Mesothelial cell of epicardium (in vitro differentiated cells): Measurements from ENCODE around the gene KLHL10. TPM values are rescaled to one million over a fixed set of nuclear protein-coding genes. Genes with fewer than 3 reads are reported as not detected.

ENCODE experiments used
- DNase-seq, 2 experiments: peaks; one replicate each; pipeline ENCODE4 v3.0.0; 2021; ENCODE audit warnings: low spot score in 2 of 2; ENCODE audit not compliant: unreplicated experiment in 2 of 2
- H3K27ac Mint-ChIP-seq: 2 replicates; pipeline ENCODE4 v1.8.0; 2021; ENCODE audit warnings: mixed read lengths
- H3K27me3 Mint-ChIP-seq: 2 replicates; pipeline ENCODE4 v1.8.0; 2021; ENCODE audit warnings: low read depth, mixed read lengths
- H3K36me3 Mint-ChIP-seq: 2 replicates; pipeline ENCODE4 v1.8.0; 2021; ENCODE audit warnings: mixed read lengths
- H3K4me1 Mint-ChIP-seq: 2 replicates; pipeline ENCODE4 v1.8.0; 2021; ENCODE audit warnings: mixed read lengths
- H3K4me3 Mint-ChIP-seq: 2 replicates; pipeline ENCODE4 v1.8.0; 2021; ENCODE audit warnings: mild to moderate bottlenecking, moderate library complexity, mixed read lengths
- H3K9me3 Mint-ChIP-seq: 2 replicates; pipeline ENCODE4 v1.8.0; 2021; ENCODE audit warnings: mixed read lengths
- total RNA-seq: library from RNA; stranded (reverse); gene quantifications from 3 replicates; pipeline ENCODE4 v1.2.1, GENCODE V29; 2021
- TF ChIP-seq, protein P1 (sequence below): fragments of 200-600 bp; sonication (generic); IDR thresholded peaks from one replicate; pipeline ENCODE4 v1.5.0; 2021; ENCODE audit warnings: antibody characterized with exemption; ENCODE audit not compliant: unreplicated experiment

The KLHL10 gene
- total RNA-seq, 1 donor from 2014 or later = 0.27 TPM

DNA sequence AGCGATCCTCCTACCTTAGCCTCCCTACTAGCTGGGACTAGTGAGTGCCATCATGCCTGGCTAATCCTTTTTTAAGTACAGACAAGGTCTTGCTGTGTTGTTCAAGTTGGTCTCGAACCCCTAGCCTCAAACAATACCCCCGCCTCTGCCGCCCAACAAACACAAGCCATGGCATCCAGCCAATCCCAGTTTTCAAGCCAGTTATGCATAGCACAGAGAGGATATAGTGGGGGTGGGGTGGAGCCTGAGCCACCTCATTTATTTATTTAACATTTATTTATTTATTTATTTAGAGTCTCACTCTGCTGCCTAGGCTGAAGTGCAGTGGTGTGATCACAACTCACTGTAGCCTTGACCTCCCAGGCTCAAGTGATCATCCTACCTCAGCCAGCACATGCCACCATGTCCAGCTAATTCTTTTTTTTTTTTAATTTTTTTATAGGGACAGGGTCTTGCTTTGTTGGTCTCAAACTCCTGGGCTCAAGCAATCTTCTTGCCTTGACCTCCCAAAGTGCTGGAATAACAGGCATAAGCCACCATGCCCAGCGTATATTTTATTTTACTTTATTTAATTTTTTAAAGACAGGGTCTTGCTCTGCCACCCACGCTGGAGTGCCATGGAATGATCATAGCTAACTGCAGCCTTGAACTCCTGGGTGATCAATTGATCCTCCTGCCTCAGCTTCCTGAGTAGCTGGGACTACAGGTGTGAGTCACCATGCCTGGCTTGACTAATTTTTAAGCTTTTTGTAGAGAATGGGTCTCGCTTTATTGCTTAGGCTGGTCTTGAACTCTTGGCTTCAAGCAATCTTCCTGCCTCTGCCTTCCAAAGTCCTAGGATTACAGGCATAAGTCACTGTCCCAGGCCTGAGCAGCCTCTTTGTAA, 53.8 kb downstream of the KLHL10 start:
- H3K4me3 Mint-ChIP-seq = no peak overlapping the region
- no peaks in the 10 kb centered on the region for H3K9me3 Mint-ChIP-seq
- peaks cover 15% of the 10 kb centered on the region for H3K4me1 Mint-ChIP-seq
- no peak for DNase-seq
- H3K27me3 Mint-ChIP-seq = no peaks in the 10 kb centered on the region
- H3K27ac Mint-ChIP-seq = no peak overlapping the region
- TF ChIP-seq, protein P1, sequence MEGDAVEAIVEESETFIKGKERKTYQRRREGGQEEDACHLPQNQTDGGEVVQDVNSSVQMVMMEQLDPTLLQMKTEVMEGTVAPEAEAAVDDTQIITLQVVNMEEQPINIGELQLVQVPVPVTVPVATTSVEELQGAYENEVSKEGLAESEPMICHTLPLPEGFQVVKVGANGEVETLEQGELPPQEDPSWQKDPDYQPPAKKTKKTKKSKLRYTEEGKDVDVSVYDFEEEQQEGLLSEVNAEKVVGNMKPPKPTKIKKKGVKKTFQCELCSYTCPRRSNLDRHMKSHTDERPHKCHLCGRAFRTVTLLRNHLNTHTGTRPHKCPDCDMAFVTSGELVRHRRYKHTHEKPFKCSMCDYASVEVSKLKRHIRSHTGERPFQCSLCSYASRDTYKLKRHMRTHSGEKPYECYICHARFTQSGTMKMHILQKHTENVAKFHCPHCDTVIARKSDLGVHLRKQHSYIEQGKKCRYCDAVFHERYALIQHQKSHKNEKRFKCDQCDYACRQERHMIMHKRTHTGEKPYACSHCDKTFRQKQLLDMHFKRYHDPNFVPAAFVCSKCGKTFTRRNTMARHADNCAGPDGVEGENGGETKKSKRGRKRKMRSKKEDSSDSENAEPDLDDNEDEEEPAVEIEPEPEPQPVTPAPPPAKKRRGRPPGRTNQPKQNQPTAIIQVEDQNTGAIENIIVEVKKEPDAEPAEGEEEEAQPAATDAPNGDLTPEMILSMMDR = no peak
- peaks cover 44% of the 10 kb centered on the region for H3K36me3 Mint-ChIP-seq

DNA sequence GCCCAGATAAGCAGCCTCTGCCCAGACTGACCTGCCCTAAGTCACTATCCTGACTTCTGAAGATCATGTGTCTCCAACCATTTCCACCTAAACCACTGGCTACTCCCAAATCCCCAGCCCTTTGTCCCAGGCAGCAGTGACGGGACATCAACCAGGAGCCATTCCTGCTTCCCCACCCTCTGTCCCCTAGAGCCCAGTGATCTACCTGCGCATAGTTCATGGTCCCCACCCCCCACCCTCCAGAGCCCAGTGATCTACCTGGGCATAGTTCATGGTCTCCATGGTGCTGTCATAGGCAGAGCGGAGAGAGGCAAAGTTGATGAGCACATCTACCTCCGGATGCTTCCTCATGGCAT, 54.4 kb downstream of the KLHL10 start:
- no peaks in the 10 kb centered on the region for H3K27me3 Mint-ChIP-seq
- H3K36me3 Mint-ChIP-seq = peaks cover 45% of the 10 kb centered on the region
- peaks cover 15% of the 10 kb centered on the region for H3K4me1 Mint-ChIP-seq
- no peak overlapping the region for H3K4me3 Mint-ChIP-seq
- no peak for DNase-seq
- H3K9me3 Mint-ChIP-seq = no peaks in the 10 kb centered on the region
- TF ChIP-seq, protein P1 = no peak
- H3K27ac Mint-ChIP-seq = no peak overlapping the region

DNA sequence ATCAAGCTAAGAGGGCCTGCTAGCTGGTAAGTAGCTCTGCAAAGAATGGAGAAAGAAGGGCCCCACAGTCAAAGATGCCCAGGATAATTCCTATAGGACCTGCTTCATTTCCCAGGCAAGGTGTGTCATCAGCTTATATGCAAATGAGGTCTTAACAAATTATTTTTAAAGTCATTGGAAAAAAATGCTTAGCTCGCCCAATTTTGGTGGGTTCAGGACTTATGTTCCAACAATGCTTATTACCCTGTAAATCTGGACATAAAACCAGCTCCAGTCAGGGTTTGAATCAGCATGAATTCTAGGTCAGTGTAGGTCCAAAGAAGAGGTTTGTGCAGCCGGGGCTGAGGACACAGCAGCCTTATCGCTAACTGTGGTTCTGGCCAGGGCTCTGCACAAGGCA, 55.8 kb downstream of the KLHL10 start:
- DNase-seq = no peak
- Mint-ChIP-seq H3K9me3 (no peaks in the 10 kb centered on the region), H3K4me1 (peaks cover 15% of the 10 kb centered on the region), H3K27me3 (no peaks in the 10 kb centered on the region), H3K4me3 (no peak overlapping the region), H3K36me3 (peaks cover 44% of the 10 kb centered on the region), H3K27ac (no peak overlapping the region)
- TF ChIP-seq, protein P1 = no peak

DNA sequence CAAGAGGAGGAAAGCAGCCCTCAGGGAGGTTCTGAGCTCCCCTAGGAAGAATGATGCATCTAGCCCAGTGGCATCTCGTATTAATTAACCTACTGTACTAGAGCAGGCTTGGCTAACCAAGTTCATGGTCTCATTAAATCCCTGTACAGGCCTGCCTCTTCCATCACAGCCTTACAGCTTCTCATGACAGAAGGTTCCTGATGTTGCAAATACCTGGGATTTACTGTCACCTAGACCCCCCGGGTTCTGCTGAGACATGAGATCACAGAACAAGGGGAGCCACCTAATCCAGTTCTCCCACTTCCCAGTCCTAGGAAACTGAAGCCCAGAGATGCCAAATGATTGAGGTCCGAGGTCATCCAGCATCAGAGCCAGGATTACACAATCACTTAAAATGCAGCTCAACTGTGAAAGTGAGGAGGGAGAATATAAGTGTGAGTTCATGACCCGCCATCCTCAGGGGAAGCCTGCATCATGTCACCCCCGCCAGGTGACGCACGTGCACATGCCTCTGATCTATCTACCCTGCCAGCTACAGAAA, 57.2 kb downstream of the KLHL10 start:
- TF ChIP-seq, protein P1 = no peak
- H3K27ac Mint-ChIP-seq = peak overlapping the region; percentile 90
- no peak overlapping the region for H3K4me3 Mint-ChIP-seq
- peaks cover 47% of the 10 kb centered on the region for H3K36me3 Mint-ChIP-seq
- H3K4me1 Mint-ChIP-seq = peaks cover 15% of the 10 kb centered on the region
- no peak for DNase-seq
- H3K27me3 Mint-ChIP-seq = no peaks in the 10 kb centered on the region
- no peaks in the 10 kb centered on the region for H3K9me3 Mint-ChIP-seq

DNA sequence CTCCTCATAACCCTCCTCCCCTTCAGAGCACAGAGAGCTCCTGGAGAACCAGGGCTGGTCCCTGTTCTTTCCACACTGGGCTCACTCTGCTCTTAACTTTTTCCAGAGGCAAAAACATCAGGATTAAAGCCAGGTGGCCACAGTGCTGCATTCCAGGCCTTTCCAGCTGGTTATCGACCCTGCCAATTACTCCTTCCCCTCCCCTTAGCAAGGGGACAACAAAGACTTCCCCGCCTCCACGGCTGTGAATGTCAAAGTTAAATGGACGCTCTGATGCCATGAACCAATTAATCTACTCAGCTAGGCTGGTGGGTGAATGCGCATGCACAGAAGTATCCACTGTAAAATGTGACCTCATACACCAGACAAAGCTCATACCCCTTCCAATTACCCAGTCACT, 58.0 kb downstream of the KLHL10 start:
- TF ChIP-seq, protein P1 = no peak
- Mint-ChIP-seq H3K36me3 (peaks cover 46% of the 10 kb centered on the region), H3K27me3 (no peaks in the 10 kb centered on the region), H3K4me1 (peaks cover 15% of the 10 kb centered on the region), H3K9me3 (no peaks in the 10 kb centered on the region), H3K4me3 (no peak overlapping the region), H3K27ac (peak overlapping the region; percentile 90)
- DNase-seq = no peak
